Measurements from ENCODE around the gene KATNA1.
"Not testable (repeated sequence)": the region's sequence is repeated elsewhere in the genome, so short reads cannot be mapped to it uniquely, and the experiment has no call there.

KATNA1 gene

DNA sequence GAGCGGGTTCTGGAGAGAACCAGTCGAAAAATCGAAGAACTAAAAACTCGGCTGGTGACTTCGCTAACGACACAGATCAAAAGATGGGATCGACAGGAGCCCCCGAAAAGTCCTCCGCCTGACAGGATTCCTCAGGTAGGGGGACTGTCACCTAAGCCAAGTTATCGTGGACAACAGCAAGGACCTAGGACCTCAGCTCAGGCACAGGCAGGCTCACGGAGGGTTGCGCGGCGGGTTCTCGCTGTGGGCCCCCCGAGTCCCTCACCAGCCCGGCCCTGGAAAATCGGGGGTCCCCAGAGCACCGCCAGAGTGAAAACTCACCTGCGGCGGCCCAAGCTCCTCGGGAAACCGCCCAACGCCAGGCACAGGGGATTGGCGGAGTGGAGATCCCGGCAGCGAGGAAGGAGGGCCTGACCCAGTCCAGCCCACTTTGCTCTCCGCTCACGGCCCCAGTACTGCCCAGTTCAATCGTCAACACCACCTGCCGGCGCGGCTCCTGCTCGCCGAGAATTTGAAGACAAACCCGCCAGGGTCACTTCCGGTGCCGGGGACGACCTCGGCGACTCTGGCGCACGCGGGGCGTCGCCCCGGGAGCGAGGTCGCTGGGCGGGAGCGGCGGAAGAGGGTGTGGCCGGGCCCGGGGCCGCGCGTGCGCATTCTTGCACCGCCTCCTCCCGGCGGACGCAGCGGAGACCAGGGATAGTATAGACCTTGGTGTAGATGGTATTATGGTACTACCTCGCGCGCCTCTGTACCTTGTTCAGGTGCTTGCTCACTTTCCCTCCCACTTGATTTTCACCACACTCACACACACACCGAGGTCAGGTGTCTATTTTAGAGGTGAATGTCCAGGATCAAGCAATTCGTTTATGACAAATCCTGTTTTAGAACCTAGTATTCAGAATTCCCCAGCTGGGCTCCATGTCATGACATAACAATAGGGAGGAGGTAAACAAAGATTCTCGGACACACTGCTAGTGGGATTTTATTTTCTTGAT, at the start of gene KATNA1:
Gene KATNA1 (minus strand): TSS at position 567 of the 998 bp plus-strand sequence. CDS start 10,167 bp downstream, outside the sequence.
- DNase-seq (ENCODE audit: low read depth): peak; percentile 59

DNA sequence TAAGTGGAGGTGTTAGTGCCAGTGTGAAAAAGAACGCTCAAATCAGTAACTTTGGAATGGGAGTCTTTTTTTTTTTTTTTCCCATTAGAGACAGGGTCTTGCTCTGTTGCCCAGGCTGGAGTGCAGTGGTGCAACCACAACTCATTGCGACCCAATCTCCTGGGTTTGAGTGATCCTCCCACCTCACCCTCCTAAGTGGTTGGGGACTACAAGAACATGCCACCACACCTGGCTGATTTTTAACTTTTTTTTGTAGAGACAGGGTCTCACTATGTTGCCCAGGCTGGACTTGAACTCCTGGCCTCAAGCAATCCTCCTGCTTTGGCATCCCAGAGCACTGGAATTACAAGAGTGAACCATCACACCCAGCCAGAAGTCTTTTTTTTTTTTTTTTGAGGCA, 49.7 kb upstream of the KATNA1 start:
- no peak for DNase-seq (ENCODE audit: low read depth)

DNA sequence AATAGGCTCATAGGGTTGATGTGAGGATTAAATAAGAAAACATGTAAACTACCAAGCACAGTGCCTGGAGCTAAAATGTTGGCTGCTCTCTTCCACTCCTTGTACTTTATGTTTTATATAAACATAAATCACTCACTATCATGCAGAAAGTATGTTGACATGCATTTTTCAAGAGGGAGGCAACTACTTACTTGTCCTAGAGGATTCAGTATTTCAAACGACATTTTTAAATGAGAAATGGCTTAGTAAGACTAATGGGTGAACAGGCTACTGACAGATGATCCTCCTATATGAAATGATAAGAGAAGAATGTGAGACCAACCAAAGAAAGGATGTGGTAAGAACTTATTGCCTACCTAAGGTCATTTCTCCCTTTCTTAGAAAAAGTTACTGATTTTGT, 48.4 kb upstream of the KATNA1 start:
- DNase-seq (ENCODE audit: low read depth): no peak

DNA sequence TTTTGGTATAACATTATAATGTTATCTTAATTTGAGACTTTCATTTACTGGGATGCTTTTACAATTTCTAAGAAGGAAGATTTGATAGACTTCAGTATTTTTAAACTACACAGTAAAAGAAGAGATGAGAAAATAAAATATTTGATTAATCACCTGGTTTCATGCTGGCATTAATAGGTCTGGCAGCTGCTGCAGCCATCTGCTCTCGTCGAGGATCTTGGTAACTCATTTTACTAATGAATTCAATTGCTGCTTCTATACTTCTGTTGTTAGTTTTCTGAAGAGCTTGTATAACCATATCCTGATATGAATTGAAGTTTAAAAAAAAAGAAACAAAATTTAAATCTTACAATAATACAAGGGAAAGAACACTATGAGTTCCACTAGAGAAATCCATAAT, 46.4 kb upstream of the KATNA1 start:
- no peak for DNase-seq (ENCODE audit: low read depth)

DNA sequence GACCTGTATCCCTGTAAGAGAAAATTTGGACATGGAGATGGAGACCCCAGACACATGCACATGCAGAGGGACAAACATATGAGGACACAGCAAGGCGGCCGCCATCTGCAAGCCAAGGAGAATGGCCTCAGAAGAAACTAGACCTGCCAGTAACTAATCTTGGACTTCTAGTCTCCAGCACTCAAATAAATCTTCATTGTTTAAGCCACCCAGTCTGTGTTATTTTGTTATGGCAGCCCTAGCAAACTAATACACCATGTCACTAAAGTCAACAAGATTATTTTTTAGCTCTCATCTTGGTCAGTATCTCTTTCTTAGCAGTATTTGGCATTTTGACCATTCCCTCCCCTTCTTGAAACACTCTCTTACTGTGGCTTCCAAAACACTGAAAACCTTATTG, 42.7 kb upstream of the KATNA1 start:
- no peak for DNase-seq (ENCODE audit: low read depth)

DNA sequence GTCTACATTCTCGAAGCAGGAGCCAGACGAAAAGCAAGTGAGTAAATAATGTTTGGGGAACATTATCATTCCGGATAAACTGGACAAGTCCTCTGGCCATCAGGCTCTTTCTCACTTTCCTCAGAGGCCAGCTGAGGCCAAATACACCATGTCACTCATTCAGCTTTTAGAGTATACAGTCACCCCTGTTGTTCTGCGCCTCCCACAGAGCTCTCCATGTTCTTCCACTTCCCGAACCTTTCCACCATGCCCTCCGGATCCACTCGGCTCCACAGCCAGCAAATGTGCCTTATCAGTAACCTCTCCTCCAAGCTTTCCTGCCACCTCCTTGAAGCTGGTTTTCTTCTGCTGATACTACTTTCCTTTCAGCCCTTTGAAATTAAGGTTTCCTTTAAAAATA, 37.7 kb upstream of the KATNA1 start:
- no peak for DNase-seq (ENCODE audit: low read depth)

DNA sequence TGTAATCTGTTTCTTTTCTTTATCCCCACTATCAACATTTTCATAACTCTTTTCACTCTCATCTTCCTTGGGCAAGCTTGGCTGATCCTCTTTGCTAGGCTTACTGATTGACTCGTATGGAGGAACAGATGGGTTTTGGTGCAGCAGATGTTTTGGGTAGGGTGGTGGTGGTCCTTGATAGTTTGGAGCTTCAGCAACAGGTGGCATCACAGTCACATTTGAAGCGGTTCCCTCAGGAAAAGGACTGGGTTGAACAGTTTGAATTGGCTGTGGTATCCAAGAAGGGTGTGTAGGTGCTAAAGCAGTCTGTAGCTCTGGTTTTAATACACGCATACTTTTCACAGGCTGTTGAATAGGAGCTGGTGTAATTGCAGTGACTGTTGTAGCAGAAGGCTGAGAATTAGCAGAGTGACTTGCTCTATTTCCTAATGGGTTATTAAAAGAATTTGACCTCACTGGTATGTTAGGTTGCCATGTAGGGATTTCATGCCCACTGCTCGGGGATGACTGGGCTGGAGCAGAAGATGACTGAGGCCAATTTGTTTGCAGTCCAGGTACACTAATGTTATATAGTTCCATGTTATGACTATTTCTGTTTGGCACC, 34.8 kb upstream of the KATNA1 start:
- DNase-seq (ENCODE audit: low read depth): no peak

DNA sequence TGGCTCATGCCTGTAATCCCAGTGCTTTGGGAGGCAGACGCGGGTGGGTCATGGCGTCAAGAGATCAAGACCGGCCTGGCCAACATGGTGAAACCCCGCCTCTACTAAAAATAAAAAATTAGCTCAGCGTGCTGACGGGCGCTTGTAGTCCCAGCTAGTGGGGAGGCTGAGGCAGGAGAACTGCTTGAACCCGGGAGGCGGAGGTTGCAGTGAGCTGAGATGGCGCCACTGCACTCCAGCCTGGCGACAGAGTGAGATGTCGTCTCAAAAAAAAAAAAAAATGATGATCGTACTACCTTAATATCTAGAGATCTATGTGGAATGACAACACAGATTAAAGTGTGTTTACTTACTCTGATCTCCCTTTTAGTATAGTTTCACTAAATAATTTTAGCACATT, 33.3 kb upstream of the KATNA1 start:
- not testable (repeated sequence) for DNase-seq (ENCODE audit: low read depth)

DNA sequence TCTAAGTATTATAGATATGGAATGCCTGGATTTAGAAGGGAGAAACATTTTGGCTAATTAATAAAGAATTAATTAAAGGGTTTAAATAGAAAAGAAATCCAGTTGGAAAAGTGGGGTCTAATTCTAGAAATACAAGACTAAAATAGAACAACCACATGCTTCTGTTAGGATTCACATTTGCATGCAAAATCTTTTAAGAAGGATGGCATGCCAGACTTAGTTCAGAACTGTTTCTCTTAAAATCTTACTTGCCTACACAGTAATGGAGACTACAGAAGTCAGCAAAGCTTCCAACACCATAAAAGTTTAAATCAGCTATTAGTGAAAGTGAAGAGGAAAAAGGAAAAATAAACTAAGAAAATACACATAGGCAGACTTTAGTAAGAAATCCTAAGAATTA, 32.7 kb upstream of the KATNA1 start:
- DNase-seq (ENCODE audit: low read depth): no peak

DNA sequence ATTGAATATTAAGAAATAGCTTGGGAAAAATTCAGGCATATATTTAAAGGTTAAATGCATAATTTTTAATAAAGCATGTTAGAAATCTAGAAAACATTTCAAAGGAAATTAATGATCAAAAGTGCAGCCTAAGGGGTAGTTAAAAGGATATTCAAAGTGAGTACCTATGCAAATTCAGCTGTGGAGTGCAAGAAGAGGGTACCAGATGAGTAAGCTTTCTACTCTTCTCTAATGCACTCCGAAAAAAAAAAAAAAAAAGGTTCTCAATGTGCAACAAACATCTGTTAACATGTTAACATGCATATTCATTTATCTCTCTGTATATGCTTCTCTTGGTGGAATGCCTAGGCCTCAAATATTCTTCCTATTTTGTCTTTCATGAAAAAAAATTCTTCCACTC, 32.0 kb upstream of the KATNA1 start:
- no peak for DNase-seq (ENCODE audit: low read depth)

DNA sequence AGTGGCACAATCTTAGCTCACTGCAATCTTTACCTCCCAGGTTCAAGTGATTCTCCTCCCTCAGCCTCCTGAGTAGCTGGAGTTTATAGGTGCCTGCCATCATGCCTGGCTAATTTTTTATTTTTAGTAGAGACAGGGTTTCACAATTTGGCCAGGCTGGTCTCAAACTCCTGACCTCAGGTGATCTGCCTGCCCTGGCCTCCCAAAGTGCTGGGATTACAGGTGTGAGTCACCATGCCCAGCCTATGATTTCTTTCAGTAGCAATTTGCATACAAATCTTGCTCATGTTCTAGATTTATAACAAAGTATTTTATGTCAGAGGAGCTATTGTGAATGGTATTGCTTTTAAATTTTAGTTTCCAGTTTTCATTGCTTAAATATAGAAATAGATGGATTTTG, 23.8 kb upstream of the KATNA1 start:
- DNase-seq (ENCODE audit: low read depth): not testable (repeated sequence)

DNA sequence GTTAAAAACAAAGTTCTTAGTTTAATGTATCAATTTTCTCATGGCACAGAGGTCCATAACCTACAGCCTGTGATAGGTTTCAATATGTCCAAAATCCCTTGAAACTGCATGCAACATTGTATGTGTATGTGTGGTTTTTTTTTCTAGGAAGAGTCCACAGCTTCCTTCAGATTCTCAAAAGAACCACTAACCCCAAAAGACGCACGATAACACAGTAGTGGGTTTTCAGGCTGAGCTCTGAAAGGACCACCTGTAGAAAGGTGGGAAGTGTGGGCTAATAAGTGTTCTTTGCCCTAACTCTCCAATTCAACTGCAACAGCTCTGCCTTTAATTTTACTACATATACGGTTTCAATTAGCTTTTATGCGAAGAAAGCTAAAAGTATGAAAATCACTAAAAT, 11.5 kb upstream of the KATNA1 start:
- DNase-seq (ENCODE audit: low read depth): no peak

DNA sequence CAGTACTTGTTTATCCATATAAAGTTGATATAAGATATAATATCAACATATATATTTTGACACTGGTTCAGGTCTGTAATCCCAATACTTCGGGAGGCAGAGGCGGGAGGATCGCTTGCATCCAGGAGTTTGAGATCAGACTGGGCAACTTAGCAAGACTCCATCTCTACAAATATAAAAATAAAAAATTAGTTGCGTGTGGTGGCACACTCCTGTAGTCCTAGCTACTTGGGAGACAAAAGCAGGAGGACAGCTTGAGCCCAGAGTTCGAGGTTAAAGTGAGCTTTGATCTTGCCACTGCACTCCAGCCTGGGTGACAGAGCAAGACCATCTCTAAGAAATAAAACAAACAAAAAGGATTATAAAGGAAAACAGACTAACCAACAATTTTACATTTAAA, 8.9 kb upstream of the KATNA1 start:
- DNase-seq (ENCODE audit: low read depth): no peak

DNA sequence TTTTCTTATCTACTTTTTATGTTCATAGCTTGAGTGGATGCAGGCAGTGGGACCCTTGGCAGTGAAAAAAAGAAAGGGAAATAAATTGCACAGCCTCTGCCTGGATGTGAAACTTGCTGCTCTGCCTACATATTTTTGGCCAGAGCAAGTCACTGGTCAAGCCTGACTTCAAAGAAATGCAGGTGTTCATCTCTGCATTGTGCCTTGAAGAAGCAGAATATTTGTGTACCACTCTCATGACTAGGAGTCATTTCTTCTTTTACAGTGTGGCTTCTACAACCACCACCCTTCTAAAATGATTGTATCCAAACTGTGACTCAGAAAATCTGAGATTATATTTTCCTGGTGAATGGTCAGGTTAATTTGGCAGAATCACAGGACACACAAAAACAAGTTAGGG, 2.5 kb upstream of the KATNA1 start:
- DNase-seq (ENCODE audit: low read depth): no peak

DNA sequence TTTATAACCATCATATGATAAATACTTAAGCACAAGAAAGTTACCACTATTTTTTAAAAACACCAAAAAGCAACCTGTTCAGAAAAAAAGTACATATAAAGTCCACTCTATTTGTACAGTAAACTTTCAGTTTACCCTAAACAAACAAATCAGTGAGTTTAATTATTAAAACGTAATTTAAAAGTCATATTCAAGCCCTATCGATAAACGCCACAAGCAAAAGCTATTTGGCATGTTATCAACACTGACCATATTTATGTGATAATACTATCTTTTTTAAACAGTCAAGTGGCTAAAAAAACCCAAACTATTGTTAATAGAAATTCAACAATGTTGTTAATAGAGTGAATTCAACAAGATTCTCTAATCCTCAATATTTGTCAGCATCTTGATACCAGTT, 1.9 kb downstream of the KATNA1 start:
- DNase-seq (ENCODE audit: low read depth): no peak

DNA sequence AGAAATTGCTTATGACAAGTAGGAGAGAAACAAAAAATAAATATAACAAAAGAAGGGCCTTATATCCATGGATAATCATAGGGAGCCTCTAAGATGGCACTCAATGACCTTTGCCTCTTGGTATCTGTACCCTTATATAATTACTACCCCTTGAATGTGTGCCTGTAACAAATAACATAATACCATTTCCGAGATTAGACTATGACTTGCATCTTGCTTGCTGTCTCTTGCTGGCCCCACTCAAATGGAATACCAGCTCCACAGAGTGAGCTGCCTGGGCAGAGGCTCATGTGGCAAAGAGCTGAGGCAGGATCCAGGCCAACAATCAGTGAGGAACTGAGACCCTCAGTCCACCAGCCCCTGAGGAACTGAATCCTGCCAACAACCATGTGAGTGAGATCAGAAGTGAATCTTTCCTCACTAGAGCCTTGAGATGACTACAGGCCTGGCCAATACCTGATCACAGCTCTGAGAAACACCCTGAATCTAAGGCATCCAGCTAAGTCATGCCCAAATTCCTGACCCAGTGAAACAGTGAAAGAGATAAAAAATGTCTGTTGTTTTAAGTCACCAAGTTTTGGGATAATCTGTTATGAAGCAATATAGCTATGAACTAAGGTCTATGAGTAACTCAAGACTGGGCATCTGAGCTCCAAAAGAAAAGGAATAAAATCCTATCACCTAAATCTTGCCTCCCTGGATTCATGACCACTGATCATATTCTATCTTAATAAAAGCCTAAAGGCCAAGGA, 5.5 kb downstream of the KATNA1 start:
- DNase-seq (ENCODE audit: low read depth): peak; percentile 24

DNA sequence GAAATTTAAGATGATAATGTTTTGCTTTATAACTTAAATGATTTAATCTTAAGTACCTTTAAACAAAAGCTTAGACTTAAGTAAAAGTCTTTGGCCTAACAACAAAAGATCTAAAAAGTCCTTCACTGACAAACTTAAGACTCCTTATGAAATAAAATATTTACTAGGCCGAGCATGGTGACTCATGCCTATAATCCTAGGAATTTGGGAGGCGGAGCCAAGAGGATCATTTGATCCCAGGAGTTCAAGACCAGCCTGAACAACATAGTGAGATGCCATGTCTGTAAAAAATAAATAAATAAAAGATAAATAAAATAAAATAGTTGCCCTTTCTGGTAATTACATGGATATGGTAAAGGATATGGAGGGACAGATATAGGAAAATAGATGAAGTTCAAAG, 12.4 kb downstream of the KATNA1 start:
- no peak for DNase-seq (ENCODE audit: low read depth)

DNA sequence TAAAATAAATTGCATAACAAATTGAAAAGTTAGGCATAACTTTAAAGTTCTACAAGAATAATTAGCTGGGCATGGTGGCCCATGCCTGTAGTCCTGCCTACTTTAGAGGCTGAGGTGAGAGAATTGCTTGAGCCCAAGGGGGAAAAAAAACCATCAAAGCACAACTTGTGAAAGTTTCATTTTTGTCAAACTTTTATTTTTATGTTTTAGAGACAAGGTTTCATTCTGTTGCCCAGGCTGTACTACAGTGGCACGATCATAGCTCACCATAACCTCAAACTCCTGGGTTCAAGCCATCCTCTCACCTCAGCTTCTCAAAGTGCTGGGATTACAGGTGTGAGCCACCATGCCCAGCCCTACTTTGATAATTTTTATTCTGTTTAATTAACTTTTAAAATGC, 14.2 kb downstream of the KATNA1 start:
- no peak for DNase-seq (ENCODE audit: low read depth)

DNA sequence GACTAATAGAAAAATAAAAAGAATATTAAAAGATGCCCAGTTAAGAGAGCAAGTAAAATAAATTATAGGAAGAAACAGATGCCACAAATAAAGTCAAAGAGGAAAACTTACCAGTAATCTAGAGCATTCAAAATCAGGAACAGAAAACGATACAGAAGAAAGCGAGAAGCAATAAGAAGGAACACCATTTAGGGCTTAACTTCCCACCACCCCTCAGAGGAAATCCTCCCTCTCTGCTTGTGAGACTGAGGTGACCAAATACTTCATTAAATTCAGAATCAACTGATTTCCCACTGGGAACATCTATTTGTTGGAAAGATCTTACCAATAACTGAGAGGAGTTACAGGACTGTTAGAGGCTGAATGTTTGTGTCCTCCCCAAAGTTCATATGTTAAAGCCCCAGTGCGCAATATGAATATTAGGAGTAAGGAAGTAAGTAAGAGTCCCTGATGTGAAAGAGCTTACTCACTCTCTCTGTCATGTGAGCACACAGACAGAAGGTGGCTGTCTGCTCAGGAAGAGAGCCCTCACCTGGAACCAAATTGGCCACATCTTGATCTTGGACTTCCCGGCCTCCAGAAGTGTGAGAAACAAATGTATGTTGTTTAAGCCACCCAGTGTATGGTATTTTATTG, 19.5 kb downstream of the KATNA1 start:
- no peak for DNase-seq (ENCODE audit: low read depth)

DNA sequence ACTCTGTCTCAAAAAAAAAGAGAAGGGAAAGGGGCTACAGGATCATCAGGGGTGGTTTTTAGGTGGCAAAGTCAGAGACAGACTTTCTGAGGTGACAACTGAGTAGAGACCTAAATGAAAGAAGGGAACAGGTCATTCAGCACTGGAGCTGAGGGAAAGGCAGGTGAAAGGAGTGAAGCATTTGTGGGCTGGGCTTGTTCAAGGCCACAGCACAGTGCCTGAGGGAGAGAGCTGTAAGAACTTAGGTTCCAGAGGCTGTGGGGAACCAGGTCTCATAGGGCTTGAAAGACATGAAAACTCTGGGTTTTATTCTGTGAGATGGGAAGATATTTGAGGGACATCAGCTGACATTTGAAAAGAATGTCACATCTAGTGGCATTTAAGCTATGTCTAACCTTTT, 20.8 kb downstream of the KATNA1 start:
- DNase-seq (ENCODE audit: low read depth): no peak

DNA sequence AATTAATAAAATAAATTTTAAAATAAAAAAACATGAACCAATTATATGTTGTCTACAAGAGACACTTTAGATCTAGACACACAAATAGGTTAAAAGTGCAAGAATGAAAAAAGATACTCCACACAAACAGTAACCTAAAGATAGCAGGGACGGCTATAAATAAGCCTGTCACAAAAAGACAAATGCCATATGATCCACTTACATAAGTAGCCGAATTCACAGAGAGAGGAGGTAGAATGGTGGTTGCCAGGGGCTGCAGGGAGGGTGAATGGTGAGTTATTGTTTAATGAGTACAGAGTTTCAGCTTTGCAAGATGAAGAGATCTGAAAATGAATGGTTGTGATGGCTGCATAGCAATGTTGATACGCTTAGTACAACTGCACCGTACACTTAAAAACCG, 32.7 kb downstream of the KATNA1 start:
- DNase-seq (ENCODE audit: low read depth): no peak

DNA sequence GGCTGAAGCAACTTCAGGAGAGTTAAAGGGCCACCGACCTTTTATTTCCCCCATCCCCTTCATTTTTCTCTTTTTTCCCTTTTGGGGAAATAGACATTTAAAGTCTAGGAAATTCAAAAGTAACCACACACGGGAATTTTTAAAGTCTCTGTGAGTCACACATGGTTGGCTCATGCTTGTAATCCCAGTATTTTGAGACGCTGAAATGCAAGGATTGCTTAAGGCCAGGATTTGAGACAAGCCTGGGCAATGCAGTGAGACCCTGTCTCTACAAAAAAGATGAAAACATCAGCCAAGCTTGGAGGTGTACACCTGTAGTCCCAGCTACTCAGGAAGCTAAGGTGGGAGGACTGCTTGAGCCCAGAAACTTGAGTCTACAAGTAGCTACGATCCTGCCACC, 34.2 kb downstream of the KATNA1 start:
- peak; percentile 1 for DNase-seq (ENCODE audit: low read depth)

All from GM04504 (cell line).